HepG2 (cell line): ENCODE measurements around the gene LSM14B. TPM values are rescaled to one million over a fixed set of nuclear protein-coding genes. Genes with fewer than 3 reads are reported as not detected.
A peak's percentile ranks its signal among the peaks of the same experiment; 100 is the strongest.

Experiments used
- ATF2 ChIP-seq: sonication (generic); formaldehyde crosslinking; IDR thresholded peaks from 2 replicates; pipeline ENCODE4 v1.4.0; 2020; ENCODE audit warnings: missing genetic modification reagents
- BRCA1 ChIP-seq: sonication (generic); formaldehyde crosslinking; IDR thresholded peaks from 2 replicates; pipeline ENCODE4 v1.4.0; 2020; ENCODE audit warnings: missing genetic modification reagents
- EHMT2 ChIP-seq: fragments of 200-600 bp; sonication (generic); IDR thresholded peaks from 2 replicates; pipeline ENCODE4 v1.7.0; 2017; ENCODE audit warnings: antibody characterized with exemption, low read depth, low read length, borderline replicate concordance
- ELF1 ChIP-seq: sonication (generic); formaldehyde crosslinking; IDR thresholded peaks from 2 replicates; pipeline ENCODE4 v1.4.0; 2020; ENCODE audit warnings: missing genetic modification reagents
- HBP1 ChIP-seq: IDR thresholded peaks from 2 replicates; pipeline ENCODE4 v1.6.1; 2016; ENCODE audit warnings: low read depth, control low read depth
- HHEX ChIP-seq: IDR thresholded peaks from 2 replicates; pipeline ENCODE4 v1.6.1; 2016; ENCODE audit warnings: control low read depth
- KMT2A ChIP-seq: sonication (generic); formaldehyde crosslinking; IDR thresholded peaks from 2 replicates; pipeline ENCODE4 v1.4.0; 2020; ENCODE audit warnings: missing genetic modification reagents
- MEIS2 ChIP-seq: sonication (generic); formaldehyde crosslinking; IDR thresholded peaks from 2 replicates; pipeline ENCODE4 v1.9.0; 2021; ENCODE audit warnings: mild to moderate bottlenecking, missing genetic modification reagents
- NR2C2 ChIP-seq: sonication (generic); formaldehyde crosslinking; IDR thresholded peaks from 2 replicates; pipeline ENCODE4 v1.4.0; 2020; ENCODE audit warnings: missing genetic modification reagents, mild to moderate bottlenecking, moderate library complexity, borderline replicate concordance
- RFXANK ChIP-seq: IDR thresholded peaks from 2 replicates; pipeline ENCODE4 v1.6.1; 2016
- RFXAP ChIP-seq: sonication (generic); formaldehyde crosslinking; IDR thresholded peaks from 2 replicates; pipeline ENCODE4 v1.4.0; 2020; ENCODE audit warnings: missing genetic modification reagents, borderline replicate concordance
- TFE3 ChIP-seq: IDR thresholded peaks from 2 replicates; pipeline ENCODE4 v1.6.1; 2016
- ZBTB39 ChIP-seq: sonication (generic); formaldehyde crosslinking; IDR thresholded peaks from 2 replicates; pipeline ENCODE4 v1.5.0; 2020; ENCODE audit warnings: missing genetic modification reagents
- ZBTB4 ChIP-seq: sonication (generic); formaldehyde crosslinking; IDR thresholded peaks from 2 replicates; pipeline ENCODE4 v1.4.0; 2020; ENCODE audit warnings: missing genetic modification reagents, mild to moderate bottlenecking, borderline replicate concordance
- ZNF547 ChIP-seq: sonication (generic); formaldehyde crosslinking; IDR thresholded peaks from 2 replicates; pipeline ENCODE4 v1.5.1; 2020; ENCODE audit warnings: mild to moderate bottlenecking, missing genetic modification reagents
- ZNF562 ChIP-seq: sonication (generic); formaldehyde crosslinking; IDR thresholded peaks from 2 replicates; pipeline ENCODE4 v1.8.0; 2022; ENCODE audit warnings: missing genetic modification reagents, borderline replicate concordance
- ZNF564 ChIP-seq: sonication (generic); formaldehyde crosslinking; IDR thresholded peaks from 2 replicates; pipeline ENCODE4 v1.8.1; 2023; ENCODE audit warnings: mild to moderate bottlenecking, missing genetic modification reagents
- ZNF607 ChIP-seq: sonication (generic); formaldehyde crosslinking; IDR thresholded peaks from 2 replicates; pipeline ENCODE4 v1.5.1; 2020; ENCODE audit warnings: missing genetic modification reagents, mild to moderate bottlenecking, borderline replicate concordance
- polyA plus RNA-seq, 8 experiments: library from polyadenylated mRNA; depleted of rRNA in 3 of 8; stranded (reverse) in 7 of 8; unstranded in 1 of 8; fragments of >200 nt; fragmentation: Illumina TruSeq in 4 of 8; extraction: Trizol in 4 of 8; gene quantifications; 2 replicates each; pipeline versions ENCODE4 v1.2.1 to v1.2.3, GENCODE V29; 2011 to 2016; ENCODE audit warnings: low read depth in 4 of 8, missing spikeins in 1 of 8, mixed read lengths in 1 of 8; ENCODE audit not compliant: insufficient read depth in 1 of 8
- total RNA-seq, 5 experiments: library from RNA; depleted of rRNA; stranded (reverse); fragments of >200 nt; fragmentation: Illumina TruSeq; extraction: Trizol; gene quantifications; 2 replicates each; pipeline ENCODE4 v1.2.3, GENCODE V29; 2016; ENCODE audit warnings: low read depth in 1 of 5
- TF ChIP-seq, protein P1 (sequence below): sonication (generic); formaldehyde crosslinking; IDR thresholded peaks from 2 replicates; pipeline ENCODE4 v1.4.0; 2020; ENCODE audit warnings: missing genetic modification reagents

Gene LSM14B
- total and polyA plus RNA-seq, 2 of the 13 experiments (the other 11 are each of a cell fraction or from before 2014, with no cell fraction given): 43.3 to 79.2 TPM

GRCh38 chr20:62143081-62143956, 21.0 kb downstream of the LSM14B start, which contains the start of the genes PSMA7 and SS18L1 (continued):
- TF ChIP-seq, protein P1, sequence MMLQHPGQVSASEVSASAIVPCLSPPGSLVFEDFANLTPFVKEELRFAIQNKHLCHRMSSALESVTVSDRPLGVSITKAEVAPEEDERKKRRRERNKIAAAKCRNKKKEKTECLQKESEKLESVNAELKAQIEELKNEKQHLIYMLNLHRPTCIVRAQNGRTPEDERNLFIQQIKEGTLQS: peak; percentile 55; the same call in 1 of the 2 replicates
- TF ChIP-seq TFE3 (CRISPR knock-in tag) (peak; percentile 73), BRCA1 (CRISPR knock-in tag) (no peak), ZNF564 (CRISPR knock-in tag) (peak; percentile 98), EHMT2 (no peak), ZNF607 (CRISPR knock-in tag) (peak; percentile 78; the same call in 1 of the 2 replicates), ZBTB39 (no peak), ATF2 (no peak), MEIS2 (peak; percentile 81), ZNF562 (CRISPR knock-in tag) (no peak), KMT2A (CRISPR knock-in tag) (peak; percentile 83), ZNF547 (CRISPR knock-in tag) (peak; percentile 78; the same call in 1 of the 2 replicates), RFXAP (CRISPR knock-in tag) (peak; percentile 79; the same call in 1 of the 2 replicates), HHEX (CRISPR knock-in tag) (no peak), NR2C2 (CRISPR knock-in tag) (peak; percentile 71), ELF1 (CRISPR knock-in tag) (peak; percentile 51), ZBTB4 (no peak), HBP1 (CRISPR knock-in tag) (peak; percentile 62; the same call in 1 of the 2 replicates), RFXANK (CRISPR knock-in tag) (no peak)
